Rectal smooth muscle tissue (tissue), 1 donor: ENCODE measurements around the gene GPER1.

Experiments
- H3K27ac ChIP-seq: one replicate; pipeline ENCODE4 v1.7.0; 2013; ENCODE audit warnings: low read depth, low read length, inconsistent platforms
- H3K27me3 ChIP-seq: one replicate; pipeline ENCODE4 v1.7.0; 2013; ENCODE audit warnings: low read length; ENCODE audit not compliant: control insufficient read depth, insufficient read depth
- H3K36me3 ChIP-seq: one replicate; pipeline ENCODE4 v1.7.0; 2013; ENCODE audit warnings: low read length; ENCODE audit not compliant: control insufficient read depth, insufficient read depth
- H3K4me1 ChIP-seq: one replicate; pipeline ENCODE4 v1.7.0; 2013; ENCODE audit warnings: low read length; ENCODE audit not compliant: control insufficient read depth, insufficient read depth
- H3K4me3 ChIP-seq: one replicate; pipeline ENCODE4 v1.7.0; 2013; ENCODE audit warnings: low read length
- H3K9ac ChIP-seq: one replicate; pipeline ENCODE4 v1.7.0; 2013; ENCODE audit warnings: low read length

The GPER1 gene

DNA sequence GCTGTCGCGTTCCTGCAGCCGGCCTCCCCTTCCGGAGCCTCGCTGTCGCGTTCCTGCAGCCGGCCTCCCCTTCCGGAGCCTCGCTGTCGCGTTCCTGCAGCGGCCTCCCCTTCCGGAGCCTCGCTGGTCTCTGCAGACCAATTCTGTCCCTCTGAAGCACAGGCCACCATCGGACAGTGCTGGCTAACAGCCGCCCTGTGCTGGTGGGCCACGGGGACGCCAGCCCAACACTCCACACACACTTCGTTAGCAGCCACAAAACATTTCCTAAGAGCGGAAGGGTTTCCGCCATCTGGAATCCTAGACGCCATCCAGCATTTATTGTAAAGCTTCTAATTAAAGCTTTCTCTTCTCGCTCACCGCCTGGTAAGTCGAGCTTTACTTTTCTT lies 11.2 kb downstream of the GPER1 start:
- Histone ChIP-seq H3K27ac (no peak overlapping the region), H3K4me3 (no peak overlapping the region), H3K9ac (no peak overlapping the region), H3K27me3 (no peaks in the 10 kb centered on the region), H3K36me3 (no peaks in the 10 kb centered on the region), H3K4me1 (peaks cover 4% of the 10 kb centered on the region)

- Histone ChIP-seq H3K27me3 (no peaks in the 10 kb centered on the region), H3K9ac (no peak overlapping the region), H3K4me3 (no peak overlapping the region), H3K27ac (no peak overlapping the region), H3K4me1 (peaks cover 4% of the 10 kb centered on the region), H3K36me3 (no peaks in the 10 kb centered on the region)
These were observed 11.7 kb downstream of the GPER1 start for GRCh38 chr7:1099637-1100036.

- no peaks in the 10 kb centered on the region for H3K27me3 ChIP-seq
- no peaks in the 10 kb centered on the region for H3K36me3 ChIP-seq
- H3K27ac ChIP-seq: no peak overlapping the region
- H3K4me1 ChIP-seq: peaks cover 4% of the 10 kb centered on the region
- no peak overlapping the region for H3K4me3 ChIP-seq
- no peak overlapping the region for H3K9ac ChIP-seq
These were observed 12.5 kb downstream of the GPER1 start for GRCh38 chr7:1100386-1100785.

- Histone ChIP-seq H3K4me1 (no peaks in the 10 kb centered on the region), H3K4me3 (no peak overlapping the region), H3K36me3 (no peaks in the 10 kb centered on the region), H3K27me3 (no peaks in the 10 kb centered on the region), H3K9ac (no peak overlapping the region), H3K27ac (no peak overlapping the region)
These were observed 13.1 kb downstream of the GPER1 start for GRCh38 chr7:1100834-1101562.

DNA sequence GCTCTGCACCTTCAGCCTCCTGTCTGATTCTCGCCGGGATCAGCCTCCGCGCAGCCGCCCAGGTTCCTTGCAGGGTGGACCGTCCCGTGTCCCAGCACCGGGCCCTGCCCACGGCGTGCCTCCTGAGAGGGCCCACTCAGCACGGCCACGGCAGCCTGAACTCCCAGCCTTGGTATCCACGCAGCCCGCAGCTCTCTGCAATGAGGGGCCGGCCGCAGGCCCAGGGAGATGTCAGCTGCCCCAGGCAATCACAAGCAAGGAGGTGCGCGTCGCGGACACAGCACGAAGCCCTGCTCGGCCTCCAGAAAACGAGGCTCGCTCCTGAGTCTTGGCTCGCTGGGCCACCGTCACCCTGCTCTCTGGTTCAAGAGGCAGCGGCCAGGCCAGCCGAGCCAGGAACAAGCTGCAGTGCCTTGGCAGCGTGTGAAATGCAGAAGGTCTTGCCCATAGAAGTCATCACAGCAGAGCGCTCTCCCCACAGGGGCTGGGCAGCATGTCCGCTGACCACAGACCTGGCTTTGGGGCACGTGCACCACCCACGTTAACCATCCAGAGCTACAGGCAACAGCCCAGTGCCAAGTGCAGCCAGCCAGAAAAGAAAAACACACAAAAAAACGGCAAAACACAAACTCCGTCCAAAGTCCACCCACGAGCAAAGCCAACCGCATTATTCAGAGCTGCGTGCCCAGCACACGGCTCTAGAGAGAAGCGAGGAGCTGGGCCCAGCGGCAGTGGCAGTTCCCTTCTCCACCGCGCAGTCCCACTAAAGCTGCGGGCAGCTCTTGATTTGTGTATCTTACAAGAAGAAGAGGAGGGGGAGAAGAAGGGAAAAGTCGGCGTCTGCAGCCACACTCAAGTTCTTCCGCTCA lies 13.9 kb downstream of the GPER1 start:
- no peaks in the 10 kb centered on the region for H3K4me1 ChIP-seq
- H3K36me3 ChIP-seq: no peaks in the 10 kb centered on the region
- no peaks in the 10 kb centered on the region for H3K27me3 ChIP-seq
- no peak overlapping the region for H3K9ac ChIP-seq
- no peak overlapping the region for H3K4me3 ChIP-seq
- H3K27ac ChIP-seq: no peak overlapping the region

DNA sequence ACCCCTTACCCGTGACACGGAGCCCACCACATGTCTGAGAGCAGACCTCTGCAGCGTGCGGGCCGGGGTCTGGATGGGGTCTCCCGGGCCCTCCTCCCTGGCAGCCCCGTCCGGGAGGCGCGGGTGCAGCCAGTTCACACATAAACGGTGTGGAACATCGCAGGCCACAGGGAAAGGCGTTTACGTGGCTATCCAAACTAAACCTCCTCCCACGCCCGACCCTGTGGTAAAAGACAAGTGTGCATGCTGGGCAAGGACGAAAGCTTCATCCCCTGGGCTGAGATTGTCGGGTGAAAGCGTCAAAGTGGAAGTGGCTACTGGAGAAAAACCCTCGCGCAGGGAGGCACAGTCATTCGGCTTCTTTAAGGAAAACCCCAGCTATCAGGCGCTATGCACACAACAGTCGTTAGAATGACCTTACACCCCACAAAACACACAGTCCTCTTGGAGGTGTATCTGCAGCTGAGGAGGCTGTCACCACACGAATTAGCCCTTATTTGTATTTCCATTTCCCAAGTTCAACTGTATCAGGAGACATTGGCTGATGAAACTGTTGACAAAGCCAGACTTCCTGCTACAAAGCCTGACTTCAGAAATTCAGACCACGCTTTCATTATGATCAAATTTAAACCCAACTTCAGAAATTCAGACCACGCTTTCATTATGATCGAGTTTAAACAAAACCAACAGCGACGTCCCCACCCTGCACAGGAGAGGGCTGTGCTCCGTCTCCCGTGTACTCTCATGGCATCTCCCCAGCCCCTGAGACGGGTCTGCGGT lies 15.3 kb downstream of the GPER1 start:
- no peak overlapping the region for H3K4me3 ChIP-seq
- no peak overlapping the region for H3K9ac ChIP-seq
- no peaks in the 10 kb centered on the region for H3K27me3 ChIP-seq
- no peaks in the 10 kb centered on the region for H3K4me1 ChIP-seq
- H3K36me3 ChIP-seq: no peaks in the 10 kb centered on the region
- no peak overlapping the region for H3K27ac ChIP-seq

GRCh38 chr7:1103789-1104515 lies 16.0 kb downstream of the GPER1 start:
- Histone ChIP-seq H3K27me3 (no peaks in the 10 kb centered on the region), H3K4me3 (no peak overlapping the region), H3K4me1 (no peaks in the 10 kb centered on the region), H3K9ac (no peak overlapping the region), H3K27ac (no peak overlapping the region), H3K36me3 (no peaks in the 10 kb centered on the region)

DNA sequence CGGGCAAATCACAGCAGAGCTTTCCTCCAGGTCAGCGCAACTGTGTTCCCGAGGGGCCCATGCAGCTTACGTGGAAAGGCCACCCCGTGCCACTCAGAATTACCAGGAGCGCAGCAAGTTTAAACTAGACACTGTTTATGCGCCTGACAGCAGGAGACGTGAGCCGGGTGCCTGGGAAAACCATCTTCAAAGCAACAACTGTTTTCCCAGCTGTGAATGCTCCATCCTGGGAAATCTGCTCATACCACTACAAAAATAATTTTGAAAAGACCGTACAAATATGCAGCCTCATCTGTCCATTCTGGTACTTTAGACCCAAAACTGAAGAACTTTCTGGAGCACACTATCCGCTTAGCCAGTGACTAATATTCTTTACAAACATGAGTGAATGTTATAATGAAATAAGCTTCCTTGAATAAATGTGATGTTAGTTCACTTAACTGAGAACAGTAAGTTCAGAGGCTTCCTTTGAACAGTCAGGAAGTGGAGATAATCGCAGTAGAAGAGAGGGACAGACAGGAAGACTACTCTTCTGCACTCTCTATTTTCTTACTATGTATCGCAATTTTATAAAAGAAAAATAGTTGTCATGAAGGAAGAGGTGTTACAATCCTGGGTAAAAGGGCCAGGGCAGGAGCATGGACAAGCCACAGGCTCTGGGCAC lies 16.7 kb downstream of the GPER1 start:
- no peak overlapping the region for H3K9ac ChIP-seq
- no peak overlapping the region for H3K27ac ChIP-seq
- no peaks in the 10 kb centered on the region for H3K36me3 ChIP-seq
- no peaks in the 10 kb centered on the region for H3K4me1 ChIP-seq
- H3K27me3 ChIP-seq: no peaks in the 10 kb centered on the region
- no peak overlapping the region for H3K4me3 ChIP-seq

DNA sequence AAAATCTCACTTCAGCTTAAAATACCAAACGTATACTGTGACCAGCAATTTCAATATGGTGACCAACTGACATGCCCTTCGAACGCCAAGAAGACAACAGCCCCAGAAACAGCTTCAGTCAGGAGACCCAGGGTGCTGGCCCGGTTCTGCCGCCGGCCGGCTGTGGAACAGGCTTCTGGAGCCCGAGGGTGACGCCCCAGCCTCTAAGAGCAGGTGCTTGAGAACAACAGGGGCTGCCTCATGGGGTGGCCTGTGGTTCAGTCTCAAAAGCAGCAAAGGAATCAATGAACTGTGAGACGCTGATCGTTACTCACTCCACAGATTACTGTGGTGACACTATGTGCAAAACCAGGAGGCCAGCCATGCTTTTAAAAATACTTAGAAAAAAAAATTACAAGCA lies 17.3 kb downstream of the GPER1 start:
- H3K36me3 ChIP-seq: no peaks in the 10 kb centered on the region
- H3K27me3 ChIP-seq: no peaks in the 10 kb centered on the region
- H3K9ac ChIP-seq: no peak overlapping the region
- no peaks in the 10 kb centered on the region for H3K4me1 ChIP-seq
- no peak overlapping the region for H3K27ac ChIP-seq
- no peak overlapping the region for H3K4me3 ChIP-seq

DNA sequence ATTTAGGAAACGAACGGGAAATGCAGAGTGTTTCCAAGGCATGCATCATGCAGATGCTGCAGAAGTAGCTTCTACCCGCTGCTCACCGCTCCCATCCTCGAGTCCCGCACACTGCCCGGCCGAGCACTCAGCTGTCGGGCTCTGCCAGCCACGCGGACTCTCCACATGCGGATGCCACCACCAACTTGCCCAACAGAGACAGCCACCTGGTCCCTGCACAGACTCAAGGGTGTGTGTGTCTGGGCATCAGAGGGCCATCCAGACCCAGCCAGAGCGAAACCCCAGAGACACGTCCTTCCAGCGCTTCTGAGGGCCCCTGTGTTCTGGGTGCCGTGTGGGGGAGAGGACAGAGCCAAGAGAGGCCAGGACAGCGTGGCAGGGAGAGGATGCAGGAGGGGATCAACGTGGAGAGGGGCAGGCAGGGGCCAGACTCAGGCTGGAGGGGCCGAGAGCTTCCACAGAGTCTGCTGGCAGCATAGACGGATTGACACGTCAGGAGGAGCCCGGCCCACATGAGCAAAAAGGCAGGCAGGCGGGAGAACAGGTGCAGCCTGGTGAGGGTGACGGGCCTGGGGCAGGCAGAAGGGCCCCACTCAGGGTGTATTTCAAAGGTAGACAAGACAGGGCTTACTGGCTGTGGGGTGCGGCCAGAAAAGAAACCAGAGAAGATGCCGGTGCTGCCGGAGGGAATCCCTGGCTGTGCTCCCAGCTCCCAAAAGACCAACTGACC lies 18.3 kb downstream of the GPER1 start:
- no peak overlapping the region for H3K9ac ChIP-seq
- H3K27me3 ChIP-seq: no peaks in the 10 kb centered on the region
- no peaks in the 10 kb centered on the region for H3K4me1 ChIP-seq
- H3K27ac ChIP-seq: no peak overlapping the region
- H3K4me3 ChIP-seq: no peak overlapping the region
- H3K36me3 ChIP-seq: no peaks in the 10 kb centered on the region

GRCh38 chr7:1106793-1107421 lies 19.0 kb downstream of the GPER1 start:
- Histone ChIP-seq H3K27ac (no peak overlapping the region), H3K9ac (no peak overlapping the region), H3K36me3 (no peaks in the 10 kb centered on the region)

More at GRCh38 chr7:1106793-1107421, 19.0 kb downstream of the GPER1 start:
- Histone ChIP-seq H3K27me3 (no peaks in the 10 kb centered on the region), H3K4me1 (no peaks in the 10 kb centered on the region), H3K4me3 (no peak overlapping the region)
